Peyer's patch (tissue), 4 donors: Measurements from ENCODE around the gene ITGA11.

Experiments used
- CTCF ChIP-seq, 6 experiments: fragments of 450-650 bp in 4 of 6; fragments of 200-600 bp in 2 of 6; sonication (generic) in 1 of 6; IDR thresholded peaks; one replicate each; pipeline ENCODE4 v1.5.1; 2017 to 2019; ENCODE audit warnings: antibody characterized with exemption in 6 of 6, mild to moderate bottlenecking in 3 of 6, moderate library complexity in 1 of 6
- POLR2A ChIP-seq, 2 donors: fragments of 450-650 bp; IDR thresholded peaks; one replicate each; pipeline ENCODE4 v1.5.1; 2017; ENCODE audit warnings: antibody characterized with exemption in 2 of 2, mild to moderate bottlenecking in 2 of 2, moderate library complexity in 2 of 2

DNA sequence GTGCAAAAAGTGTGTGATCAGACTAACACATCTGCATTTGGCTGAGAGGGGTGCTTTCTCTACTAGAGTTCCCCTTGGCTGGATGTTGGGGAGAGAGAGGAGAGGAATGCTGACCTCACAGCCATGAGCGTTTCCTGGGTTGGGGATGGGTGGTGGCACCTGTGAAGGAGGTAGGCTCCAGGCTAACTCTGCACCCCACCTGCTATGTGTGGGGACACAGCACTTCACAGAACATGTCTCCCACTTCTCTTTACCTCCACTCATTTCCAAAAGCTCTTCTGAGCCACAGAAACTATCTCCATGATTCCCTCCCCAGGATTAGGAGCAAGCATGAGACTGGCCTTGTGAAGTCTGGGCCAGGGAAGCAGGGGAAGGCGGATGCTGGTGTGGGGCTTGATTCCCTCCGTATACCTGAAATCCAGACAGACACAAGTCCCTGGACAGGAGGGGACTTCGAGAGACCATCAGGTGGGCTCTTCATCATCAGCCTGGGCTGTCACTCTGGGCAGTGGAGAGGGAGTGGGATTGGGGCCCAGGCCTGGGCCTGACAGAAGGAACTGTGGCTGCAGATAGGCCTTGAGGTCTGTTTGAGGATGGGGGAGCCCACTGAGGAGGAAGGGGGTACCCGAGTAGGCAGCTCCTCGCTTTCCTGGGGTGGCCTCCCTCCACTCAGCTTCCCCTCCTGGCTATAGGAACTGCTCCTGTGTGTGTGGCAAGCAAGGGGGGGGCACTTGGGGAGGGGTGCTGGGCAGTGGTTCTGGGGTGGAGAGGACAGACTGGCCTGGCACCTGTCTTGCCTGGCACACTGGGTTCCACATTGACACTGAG, 113.7 kb downstream of the ITGA11 start:
- TF ChIP-seq CTCF (IDR thresholded peaks at IDR 0.05) (no peak), POLR2A (IDR thresholded peaks at IDR 0.05) (no peak)
